Esophagus squamous epithelium (tissue), 4 donors: ENCODE results near the gene MAPRE3.

Experiments used
- CTCF ChIP-seq, 6 experiments: fragments of 450-650 bp in 4 of 6; fragments of 200-600 bp in 2 of 6; sonication (generic) in 2 of 6; IDR thresholded peaks; one replicate each; pipeline ENCODE4 v1.5.1; 2016 to 2019; ENCODE audit warnings: antibody characterized with exemption in 6 of 6, mild to moderate bottlenecking in 4 of 6, moderate library complexity in 4 of 6
- POLR2A ChIP-seq, 4 donors: fragments of 450-650 bp; IDR thresholded peaks; one replicate each; pipeline ENCODE4 v1.6.1; 2017; ENCODE audit warnings: antibody characterized with exemption in 4 of 4, mild to moderate bottlenecking in 4 of 4, moderate library complexity in 3 of 4

GRCh38 chr2:26964446-26965130 lies 5.8 kb upstream of the MAPRE3 start:
- no peak for TF ChIP-seq POLR2A (IDR thresholded peaks at IDR 0.05)
- no peak for TF ChIP-seq CTCF (IDR thresholded peaks at IDR 0.05)
